GDM1 (cell line): ENCODE data around the gene EP300.
"Not testable (repeated sequence)": the region's sequence is repeated elsewhere in the genome, so short reads cannot be mapped to it uniquely, and the experiment has no call there.

Experiments used
- DNase-seq: peaks from one replicate; lab custom pipeline; 2025; lab: John Stamatoyannopoulos, UW

EP300 gene

DNA sequence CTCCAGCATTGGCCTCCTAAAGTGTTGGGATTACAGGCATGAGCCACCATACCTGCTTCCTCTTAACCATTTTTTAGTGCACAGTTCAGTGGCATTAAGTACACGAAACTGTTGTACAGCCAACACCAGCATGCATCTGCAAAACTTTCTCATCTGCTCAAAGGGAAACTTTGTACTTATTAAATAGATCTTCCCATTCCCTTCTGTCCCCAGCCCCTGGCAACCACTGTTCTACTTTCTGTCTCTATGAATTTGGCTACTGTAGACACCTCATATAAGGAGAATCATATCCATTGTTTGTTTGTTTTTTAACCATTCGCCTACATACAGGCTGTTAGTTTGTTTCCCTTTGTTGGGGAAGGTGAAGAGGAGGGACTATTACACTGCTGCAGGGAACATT lies 6.5 kb upstream of the EP300 start:
- no peak for DNase-seq

DNA sequence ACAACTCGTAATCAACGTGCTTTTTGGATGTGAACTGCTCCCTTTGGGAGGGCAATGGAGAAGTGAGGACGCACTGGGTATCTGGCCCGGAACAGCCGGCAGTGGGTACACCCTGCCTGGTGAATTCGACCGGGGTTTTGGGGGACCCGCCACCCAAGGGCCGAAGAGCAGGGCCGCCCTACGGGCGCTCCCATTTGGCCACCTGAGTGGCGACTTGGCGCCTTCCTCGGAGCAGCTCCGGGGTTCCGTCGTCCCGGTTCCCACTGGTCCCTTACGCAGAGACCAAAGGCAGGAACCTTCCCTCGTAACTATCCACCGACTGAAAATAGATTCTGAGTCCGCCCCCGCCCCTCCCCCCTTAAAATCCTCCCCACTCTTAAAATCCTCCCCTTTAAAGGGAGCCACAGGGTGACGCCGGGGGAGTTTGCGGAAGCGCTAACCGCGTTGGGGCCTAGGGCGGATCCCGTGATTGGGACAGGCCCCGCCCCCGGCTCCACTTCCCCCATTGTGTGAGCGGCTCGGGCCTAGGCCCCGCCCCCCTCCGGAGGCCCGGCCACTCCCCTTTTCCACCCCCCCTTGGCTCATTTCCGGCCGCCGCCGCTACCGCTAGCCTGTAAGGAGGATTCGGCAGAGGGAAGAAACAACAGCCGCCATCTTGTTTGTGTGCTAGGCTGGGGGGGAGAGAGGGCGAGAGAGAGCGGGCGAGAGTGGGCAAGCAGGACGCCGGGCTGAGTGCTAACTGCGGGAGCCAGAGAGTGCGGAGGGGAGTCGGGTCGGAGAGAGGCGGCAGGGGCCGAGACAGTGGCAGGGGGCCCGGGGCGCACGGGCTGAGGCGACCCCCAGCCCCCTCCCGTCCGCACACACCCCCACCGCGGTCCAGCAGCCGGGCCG lies 1.0 kb upstream of the EP300 start:
- peak; percentile 98 for DNase-seq

DNA sequence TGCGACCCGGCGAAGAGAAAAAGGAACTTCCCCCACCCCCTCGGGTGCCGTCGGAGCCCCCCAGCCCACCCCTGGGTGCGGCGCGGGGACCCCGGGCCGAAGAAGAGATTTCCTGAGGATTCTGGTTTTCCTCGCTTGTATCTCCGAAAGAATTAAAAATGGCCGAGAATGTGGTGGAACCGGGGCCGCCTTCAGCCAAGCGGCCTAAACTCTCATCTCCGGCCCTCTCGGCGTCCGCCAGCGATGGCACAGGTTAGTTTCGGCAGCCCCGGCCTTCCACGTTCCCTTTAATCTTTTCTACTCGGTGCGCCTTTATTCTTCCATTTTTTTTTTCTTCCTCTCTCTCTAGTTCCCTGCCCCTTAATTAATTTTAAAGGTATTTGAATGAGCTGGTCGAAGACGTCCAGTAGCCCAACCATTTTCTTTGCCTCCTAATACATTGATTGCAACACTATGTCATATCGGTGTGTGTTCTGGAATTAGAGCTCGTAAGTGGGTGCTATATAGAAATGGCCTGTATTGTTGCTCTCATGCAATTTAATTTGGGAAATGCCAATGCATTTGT lies 537 bp downstream of the EP300 start:
- DNase-seq: no peak

DNA sequence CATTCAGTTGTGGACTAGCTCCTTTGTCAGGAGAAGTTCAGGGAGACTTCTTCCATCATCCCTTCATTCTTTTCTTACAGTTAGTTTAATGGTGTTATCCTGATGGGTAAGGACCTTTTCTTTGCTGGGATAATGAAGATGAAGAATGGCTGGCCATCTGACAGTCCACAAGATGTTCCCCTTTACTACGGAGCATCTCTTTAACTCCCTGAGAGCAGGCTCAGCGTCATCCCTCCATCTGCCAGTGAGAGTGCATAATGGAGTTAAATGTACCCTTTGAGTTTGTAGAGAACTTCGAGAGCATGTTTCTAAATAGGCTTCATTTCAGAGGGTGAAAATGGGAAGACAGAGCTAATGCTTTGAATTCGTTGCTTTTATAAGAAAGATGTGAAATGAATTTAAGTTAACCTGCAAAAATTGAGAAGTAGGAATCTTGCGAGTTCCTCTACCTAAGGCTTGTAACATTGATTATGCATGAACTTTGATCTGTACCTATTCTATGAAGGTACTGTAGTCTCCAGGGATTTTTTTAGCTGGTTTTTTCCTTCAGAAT lies 1.7 kb downstream of the EP300 start:
- no peak for DNase-seq

DNA sequence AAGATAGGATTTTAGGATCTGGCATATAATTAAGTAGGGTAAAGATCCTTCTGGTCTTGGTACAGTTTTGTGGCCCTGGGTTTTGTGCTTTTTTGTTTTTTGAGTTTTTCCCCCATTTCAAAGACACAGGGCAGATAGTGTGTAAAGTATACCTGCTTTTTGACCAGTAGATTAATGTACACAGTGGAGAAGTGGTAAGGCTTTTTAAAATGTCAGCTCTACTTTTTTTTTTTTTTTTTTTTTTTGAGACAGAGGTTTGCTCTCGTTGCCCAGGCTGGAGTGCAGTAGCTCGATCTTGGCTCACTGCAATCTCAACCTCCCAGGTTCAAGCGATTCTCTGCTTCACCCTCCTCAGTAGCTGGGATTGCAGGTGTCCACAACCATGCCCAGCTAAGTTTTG lies 4.0 kb downstream of the EP300 start:
- no peak for DNase-seq

DNA sequence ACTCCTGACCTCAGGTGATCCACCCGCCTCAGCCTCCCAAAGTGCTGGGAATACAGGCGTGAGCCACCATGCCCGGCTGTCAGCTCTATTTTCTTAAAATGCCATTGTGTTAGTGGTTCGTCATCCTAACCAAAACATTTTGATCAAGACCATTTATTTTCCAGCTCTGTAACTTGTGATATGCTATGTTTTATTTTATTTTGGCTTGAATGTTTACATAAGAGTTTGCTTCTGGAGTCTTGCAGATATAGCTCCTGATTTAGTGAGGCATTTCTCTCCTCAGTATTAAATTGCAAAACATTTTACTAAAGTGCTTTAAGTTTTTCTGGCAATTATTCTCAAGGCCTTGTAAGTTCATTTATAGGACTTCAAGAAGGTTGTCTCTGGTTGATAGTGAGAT lies 4.4 kb downstream of the EP300 start:
- DNase-seq: no peak

DNA sequence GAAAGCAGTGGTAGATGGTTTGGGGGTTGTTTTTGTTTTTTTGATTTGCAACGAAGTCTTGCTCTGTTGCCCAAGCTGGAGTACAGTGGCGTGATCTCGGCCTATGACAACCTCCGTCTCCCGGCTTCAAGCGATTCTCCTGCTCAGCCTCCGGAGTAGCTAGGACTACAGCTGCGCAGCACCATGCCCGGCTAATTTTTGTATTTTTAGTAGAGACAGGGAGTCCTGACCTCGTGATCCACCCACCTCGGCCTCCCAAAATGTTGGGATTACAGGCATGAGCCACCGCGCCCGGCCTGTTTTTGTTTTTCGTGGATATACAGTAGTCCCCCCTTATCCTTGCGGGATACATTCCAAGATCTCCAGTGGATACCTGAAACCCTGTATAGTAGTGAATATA lies 6.6 kb downstream of the EP300 start:
- no peak for DNase-seq

DNA sequence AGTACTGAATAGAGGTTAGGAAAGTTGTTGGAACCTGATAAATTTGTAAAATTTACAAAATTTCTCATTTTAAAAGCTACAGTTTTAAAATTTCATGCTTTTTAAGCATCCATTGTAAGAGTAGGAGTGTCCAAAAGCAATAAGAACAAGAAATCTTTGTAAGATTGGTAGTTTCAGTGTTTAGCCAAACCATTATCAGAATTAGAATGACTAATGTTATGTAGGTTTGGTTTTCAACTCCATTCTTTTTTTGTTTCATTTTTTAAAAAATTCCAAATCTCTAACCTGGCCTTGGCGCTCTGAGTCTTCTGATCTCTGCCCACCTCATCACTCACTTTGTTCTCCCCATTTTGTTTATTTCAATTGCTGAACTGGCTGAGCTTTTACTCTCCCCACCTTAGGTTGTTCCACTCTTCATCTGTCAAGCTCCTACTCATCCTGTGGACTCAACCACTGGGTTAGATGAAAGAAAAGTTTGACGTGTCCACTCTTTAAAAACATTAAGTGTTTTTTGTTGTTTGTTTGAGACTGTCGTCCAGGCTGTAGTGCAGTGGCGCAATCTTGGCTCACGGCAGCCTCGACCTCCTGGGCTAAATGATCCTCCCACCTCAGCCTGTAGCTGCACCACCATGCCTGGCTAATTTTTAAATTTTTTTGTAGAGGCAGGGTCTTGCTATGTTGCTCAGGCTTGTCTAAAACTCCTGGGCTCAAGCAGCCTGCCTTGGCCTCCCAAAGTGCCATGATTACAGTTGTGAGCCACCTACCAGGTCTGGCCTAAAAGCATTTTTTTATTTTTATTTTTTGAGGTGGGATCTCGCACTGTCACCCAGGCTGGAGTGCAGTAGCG lies 14.0 kb downstream of the EP300 start:
- DNase-seq: no peak

DNA sequence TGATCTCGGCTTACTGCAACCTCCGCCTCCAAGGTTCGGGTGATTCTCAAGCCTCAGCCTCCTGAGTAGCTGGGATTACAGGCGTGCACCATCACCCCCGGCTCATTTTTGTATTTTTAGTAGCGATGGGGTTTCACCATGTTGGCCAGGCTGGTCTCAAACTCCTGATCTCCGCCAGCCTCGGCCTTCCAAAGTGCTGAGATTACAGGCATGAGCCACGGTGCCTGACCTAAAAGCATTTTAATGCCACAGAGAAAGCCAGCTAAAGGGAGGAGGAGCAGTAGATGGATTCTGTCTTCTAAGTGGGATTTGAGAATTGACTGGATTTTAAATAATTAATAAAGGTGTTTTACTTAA lies 14.6 kb downstream of the EP300 start:
- DNase-seq: not testable (repeated sequence)

DNA sequence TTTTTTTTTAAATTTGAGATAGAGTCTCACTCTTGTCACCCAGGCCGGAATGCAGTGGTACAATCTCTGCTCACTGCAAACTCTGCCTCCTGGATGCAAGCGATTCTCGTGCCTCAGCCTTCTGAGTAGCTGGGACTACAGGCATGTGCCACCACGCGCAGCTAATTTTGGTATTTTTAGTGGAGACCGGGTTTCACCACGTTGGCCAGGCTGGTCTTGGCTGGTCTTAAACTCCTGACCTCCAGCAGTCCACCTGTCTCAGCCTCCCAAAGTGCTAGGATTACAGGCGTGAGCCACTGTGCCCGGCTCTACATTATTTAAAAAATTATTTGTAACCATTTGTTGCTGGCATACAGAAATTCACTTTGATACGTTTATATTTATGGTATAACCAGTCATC lies 18.6 kb downstream of the EP300 start:
- DNase-seq: no peak

DNA sequence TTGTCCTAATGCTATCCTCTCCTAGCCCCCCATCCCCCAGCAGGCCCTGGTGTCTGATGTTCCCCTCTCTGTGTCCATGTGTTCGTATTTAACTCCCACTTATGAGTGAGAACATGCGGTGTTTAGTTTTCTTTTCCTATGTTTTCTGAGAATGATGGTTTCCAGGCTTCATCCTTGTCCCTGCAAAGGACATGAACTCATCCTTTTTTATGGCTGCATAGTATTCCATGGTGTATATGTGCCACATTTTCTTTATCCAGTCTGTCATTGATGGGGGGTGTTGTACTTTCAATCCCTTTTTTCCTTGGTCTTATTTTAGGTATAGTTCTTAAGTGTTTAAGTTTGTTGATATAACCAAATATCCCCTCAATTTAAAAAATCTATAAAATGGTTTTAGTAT lies 23.9 kb downstream of the EP300 start:
- DNase-seq: no peak

DNA sequence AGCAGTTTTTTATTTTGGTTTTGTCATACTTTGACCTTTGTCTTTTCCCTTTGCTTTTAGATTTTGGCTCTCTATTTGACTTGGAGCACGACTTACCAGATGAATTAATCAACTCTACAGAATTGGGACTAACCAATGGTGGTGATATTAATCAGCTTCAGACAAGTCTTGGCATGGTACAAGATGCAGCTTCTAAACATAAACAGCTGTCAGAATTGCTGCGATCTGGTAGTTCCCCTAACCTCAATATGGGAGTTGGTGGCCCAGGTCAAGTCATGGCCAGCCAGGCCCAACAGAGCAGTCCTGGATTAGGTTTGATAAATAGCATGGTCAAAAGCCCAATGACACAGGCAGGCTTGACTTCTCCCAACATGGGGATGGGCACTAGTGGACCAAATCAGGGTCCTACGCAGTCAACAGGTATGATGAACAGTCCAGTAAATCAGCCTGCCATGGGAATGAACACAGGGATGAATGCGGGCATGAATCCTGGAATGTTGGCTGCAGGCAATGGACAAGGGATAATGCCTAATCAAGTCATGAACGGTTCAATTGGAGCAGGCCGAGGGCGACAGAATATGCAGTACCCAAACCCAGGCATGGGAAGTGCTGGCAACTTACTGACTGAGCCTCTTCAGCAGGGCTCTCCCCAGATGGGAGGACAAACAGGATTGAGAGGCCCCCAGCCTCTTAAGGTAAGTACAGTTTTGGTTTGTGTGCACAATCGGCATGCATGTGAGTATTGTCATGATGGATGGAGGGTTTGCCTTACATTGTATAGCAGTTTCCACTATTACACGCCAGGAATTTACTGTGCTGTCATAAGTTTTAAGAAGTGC lies 25.0 kb downstream of the EP300 start:
- no peak for DNase-seq

DNA sequence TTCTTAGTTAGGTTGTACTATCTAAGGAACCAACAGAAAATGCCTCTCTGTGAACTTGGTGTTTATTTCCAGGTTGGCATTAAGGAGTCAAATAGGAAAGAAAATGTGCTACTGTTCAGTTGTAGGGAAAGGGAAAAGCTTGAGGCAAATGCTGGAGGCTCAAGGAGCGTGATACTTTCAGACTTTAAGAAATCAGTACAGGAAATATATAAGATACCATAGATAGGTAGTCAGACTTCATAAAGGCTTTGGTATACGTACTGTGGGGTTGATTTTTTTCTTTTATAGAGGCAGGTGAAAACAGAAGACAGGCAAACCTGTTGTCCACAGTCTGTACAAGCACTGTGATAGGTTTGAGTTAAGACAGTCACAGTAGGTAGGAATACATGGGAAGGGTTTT lies 30.8 kb downstream of the EP300 start:
- DNase-seq: no peak

DNA sequence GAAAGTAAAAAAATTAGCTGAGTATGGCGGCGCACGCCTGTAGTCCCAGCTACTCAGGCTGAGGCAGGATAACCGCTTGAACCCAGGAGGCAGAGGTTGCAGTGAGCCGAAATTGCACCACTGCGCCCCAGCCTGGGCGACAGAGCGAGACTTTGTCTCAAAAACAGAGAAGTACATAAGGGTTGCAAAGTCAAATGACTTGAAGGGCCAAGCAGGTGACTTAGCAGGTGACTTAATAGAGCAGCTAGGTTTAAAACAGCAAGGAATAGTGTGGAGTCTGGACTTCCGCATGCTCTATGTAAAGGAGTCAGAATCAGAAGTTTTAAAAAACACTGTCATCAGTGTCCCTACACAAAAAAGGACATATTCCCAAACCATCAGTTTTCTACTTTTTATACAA lies 31.7 kb downstream of the EP300 start:
- no peak for DNase-seq

DNA sequence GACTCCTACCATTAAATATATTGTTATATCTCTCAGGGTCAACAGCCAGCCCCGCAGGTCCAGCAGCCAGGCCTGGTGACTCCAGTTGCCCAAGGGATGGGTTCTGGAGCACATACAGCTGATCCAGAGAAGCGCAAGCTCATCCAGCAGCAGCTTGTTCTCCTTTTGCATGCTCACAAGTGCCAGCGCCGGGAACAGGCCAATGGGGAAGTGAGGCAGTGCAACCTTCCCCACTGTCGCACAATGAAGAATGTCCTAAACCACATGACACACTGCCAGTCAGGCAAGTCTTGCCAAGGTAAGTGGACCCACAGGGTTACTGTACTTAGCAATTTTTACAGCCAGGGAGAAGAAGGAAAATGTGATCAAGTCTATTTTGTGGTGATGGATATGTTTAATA lies 35.1 kb downstream of the EP300 start:
- DNase-seq: no peak

DNA sequence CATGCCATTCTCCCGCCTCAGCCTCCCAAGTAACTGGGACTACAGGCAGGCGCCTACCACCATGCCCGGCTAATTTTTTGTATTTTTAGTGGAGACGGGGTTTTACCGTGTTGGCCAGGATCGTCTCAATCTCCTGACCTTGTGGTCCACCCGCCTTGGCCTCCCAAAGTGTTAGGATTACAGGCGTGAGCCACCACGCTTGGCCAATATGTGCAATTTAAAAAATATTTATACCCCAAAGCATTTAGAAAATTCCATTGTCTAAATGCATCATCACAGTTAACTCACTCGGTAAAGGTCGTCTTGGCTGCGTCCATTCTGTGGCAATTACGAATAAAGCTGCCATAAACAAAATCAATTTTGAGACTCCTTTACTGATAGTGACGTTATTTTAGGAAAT lies 36.2 kb downstream of the EP300 start:
- DNase-seq: no peak

DNA sequence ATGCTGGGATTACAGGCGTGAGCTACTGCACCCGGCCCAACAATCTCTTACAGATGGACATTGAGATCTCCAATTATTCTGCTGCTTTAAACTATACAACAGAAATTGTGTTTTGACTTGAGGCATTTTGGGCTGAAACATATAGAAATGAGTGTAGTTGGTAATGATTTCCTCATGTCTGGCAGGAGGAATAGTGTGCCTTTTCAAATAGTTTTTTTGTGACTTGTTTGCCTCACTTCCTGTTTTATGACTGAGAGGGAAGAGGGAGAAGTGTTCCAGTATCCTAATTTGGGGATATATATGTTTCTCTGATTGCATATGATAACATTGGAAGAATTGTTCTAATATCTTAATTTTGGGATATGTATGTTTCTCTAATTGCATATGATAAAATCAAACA lies 40.2 kb downstream of the EP300 start:
- no peak for DNase-seq

DNA sequence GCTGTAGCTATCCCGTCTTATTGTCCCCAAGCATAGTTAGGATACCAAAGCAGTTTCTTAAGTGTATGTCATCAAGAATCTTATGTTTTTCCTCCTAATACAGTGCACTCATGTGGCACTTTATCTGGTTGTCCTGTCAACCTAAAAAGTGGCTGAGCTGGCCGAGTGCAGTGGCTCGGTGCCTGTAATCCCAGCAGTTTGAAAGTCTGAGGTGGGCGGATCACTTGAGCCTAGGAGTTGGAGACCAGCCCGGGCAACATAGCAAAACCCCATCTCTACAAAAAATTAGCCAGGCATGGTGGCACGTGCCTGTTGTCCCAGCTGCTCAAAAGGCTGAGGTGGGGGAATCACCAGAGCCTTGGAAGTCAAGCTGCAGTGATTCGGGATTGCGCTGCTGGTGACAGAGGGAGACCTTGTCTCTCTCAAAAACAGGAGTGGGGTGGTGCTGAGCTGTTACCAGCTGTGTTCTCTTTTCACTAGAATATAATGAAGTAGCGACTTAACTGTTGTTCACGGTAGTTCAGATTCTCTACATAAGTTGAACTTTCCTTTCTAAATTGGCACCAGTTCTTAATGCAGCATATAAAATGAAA lies 48.1 kb downstream of the EP300 start:
- no peak for DNase-seq

DNA sequence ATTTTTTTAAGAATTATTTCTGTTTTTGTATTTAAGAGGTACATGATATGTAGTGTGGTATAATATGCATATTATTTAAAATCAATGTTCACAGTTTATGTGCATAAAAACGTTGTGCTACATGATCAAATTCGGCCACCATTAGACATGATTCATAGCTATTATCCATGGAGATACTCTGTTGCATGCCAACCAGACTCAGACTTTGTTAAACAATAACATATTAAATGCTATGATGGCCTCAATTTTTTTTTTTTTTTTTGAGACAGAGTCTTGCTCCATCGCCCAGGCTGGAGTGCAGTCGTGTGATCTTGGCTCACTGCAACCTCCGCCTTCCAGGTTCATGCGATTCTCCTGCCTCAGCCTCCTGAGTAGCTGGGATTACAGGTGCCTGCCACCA lies 53.5 kb downstream of the EP300 start:
- DNase-seq: not testable (repeated sequence)

DNA sequence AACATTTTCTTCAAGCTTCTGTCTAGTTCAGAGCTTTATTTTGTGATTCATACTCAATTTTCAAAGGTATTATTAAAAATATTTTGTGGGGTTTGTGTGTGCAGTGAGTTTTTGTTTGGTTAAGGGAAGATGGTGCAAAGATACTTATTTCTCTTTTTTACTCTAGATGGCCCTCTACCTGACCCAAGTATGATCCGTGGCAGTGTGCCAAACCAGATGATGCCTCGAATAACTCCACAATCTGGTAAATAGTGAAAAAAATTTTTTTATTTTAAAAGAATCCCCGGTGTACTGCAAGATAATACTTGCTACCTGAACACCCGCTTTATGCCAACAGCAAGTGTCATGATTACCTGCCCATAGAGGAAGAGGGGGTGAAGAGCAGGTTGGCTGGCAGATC lies 54.2 kb downstream of the EP300 start:
- no peak for DNase-seq

DNA sequence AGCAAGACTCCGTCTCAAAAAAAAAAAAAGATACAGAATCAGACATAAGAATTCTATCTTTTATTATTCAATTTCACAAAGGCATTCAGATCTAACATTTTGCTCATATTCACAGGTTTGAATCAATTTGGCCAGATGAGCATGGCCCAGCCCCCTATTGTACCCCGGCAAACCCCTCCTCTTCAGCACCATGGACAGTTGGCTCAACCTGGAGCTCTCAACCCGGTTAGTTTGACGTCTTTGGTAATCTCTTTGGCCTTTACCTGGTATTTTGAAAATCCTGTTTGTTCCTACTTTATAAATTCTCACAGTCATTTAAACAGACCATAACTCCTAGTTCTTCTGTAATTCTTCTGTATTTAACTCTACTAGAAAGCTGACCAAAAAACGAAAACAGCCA lies 55.3 kb downstream of the EP300 start:
- no peak for DNase-seq
